ENCODE results near the gene SNTG2. TPM values are rescaled to one million over a fixed set of nuclear protein-coding genes. Genes with fewer than 3 reads are reported as not detected.

Gene SNTG2
- total and polyA plus RNA-seq, 7 experiments from 2014 or later = 0.26 to 4.9 (median 3.1) TPM; not detected in 2

- H3K27me3 ChIP-seq (ENCODE audit: control insufficient read depth in 2 of 2, insufficient read depth in 2 of 2, low read length in 2 of 2) = no peaks in the 10 kb centered on the region
- H3K36me3 ChIP-seq (ENCODE audit: control insufficient read depth in 2 of 3, insufficient read depth in 3 of 3, low read length in 3 of 3) = no peaks in the 10 kb centered on the region
- POLR2A ChIA-PET = no interaction called here
- no peak overlapping the region for H3K4me3 ChIP-seq (ENCODE audit: low read length)
- Mint-ChIP-seq H3K36me3 (no peaks in the 10 kb centered on the region), H3K27ac (no peak overlapping the region), H3K9me3 (peaks cover 0 to 3% (median 0%) of the 10 kb centered on the region in 11 donors), H3K4me3 (no peak overlapping the region), H3K4me1 (no peaks in the 10 kb centered on the region), H3K27me3 (no peaks in the 10 kb centered on the region)
- intact Hi-C loops (cut with micrococcal nuclease) = no loop called here
- H3K9me3 ChIP-seq (ENCODE audit: control insufficient read depth in 2 of 3, low read length in 3 of 3) = no peaks in the 10 kb centered on the region
- ATAC-seq (no peak), DNase-seq (no peak)
- H3K27ac ChIP-seq (ENCODE audit: low read depth, low read length) = no peak overlapping the region
- CTCF ChIA-PET = no interaction called here
- no peaks in the 10 kb centered on the region for H3K4me1 ChIP-seq (ENCODE audit: control insufficient read depth in 2 of 2, insufficient read depth in 2 of 2, low read length in 2 of 2)
Observed at GRCh38 chr2:1237783-1238182, 287.1 kb downstream of the SNTG2 start.

- Mint-ChIP-seq H3K27ac (no peak overlapping the region), H3K36me3 (no peaks in the 10 kb centered on the region), H3K27me3 (peaks cover 0 to 3% (median 0%) of the 10 kb centered on the region in 5 donors), H3K4me1 (no peaks in the 10 kb centered on the region), H3K4me3 (no peak overlapping the region), H3K9me3 (peaks cover 0 to 2% (median 0%) of the 10 kb centered on the region in 11 donors)
- DNase-seq (no peak), ATAC-seq (no peak)
- H3K27ac ChIP-seq (ENCODE audit: low read depth, low read length) = no peak overlapping the region
- POLR2A ChIA-PET = no interaction called here
- H3K27me3 ChIP-seq (ENCODE audit: control insufficient read depth in 2 of 2, insufficient read depth in 2 of 2, low read length in 2 of 2) = no peaks in the 10 kb centered on the region
- H3K36me3 ChIP-seq (ENCODE audit: control insufficient read depth in 2 of 3, insufficient read depth in 3 of 3, low read length in 3 of 3) = no peaks in the 10 kb centered on the region
- intact Hi-C loops (cut with micrococcal nuclease) = no loop called here
- H3K9me3 ChIP-seq (ENCODE audit: control insufficient read depth in 2 of 3, low read length in 3 of 3) = no peaks in the 10 kb centered on the region
- H3K4me3 ChIP-seq (ENCODE audit: low read length) = no peak overlapping the region
- CTCF ChIA-PET = no interaction called here
- no peaks in the 10 kb centered on the region for H3K4me1 ChIP-seq (ENCODE audit: control insufficient read depth in 2 of 2, insufficient read depth in 2 of 2, low read length in 2 of 2)
Observed at GRCh38 chr2:1238598-1239138, 288.0 kb downstream of the SNTG2 start.

GRCh38 chr2:1245193-1245592, 294.5 kb downstream of the SNTG2 start:
- POLR2A ChIA-PET = no interaction called here
- Histone ChIP-seq H3K27ac (ENCODE audit: low read depth, low read length) (no peak overlapping the region), H3K9me3 (ENCODE audit: control insufficient read depth in 2 of 3, low read length in 3 of 3) (no peaks in the 10 kb centered on the region), H3K4me1 (ENCODE audit: control insufficient read depth in 2 of 2, insufficient read depth in 2 of 2, low read length in 2 of 2) (no peaks in the 10 kb centered on the region), H3K36me3 (ENCODE audit: control insufficient read depth in 2 of 3, insufficient read depth in 3 of 3, low read length in 3 of 3) (no peaks in the 10 kb centered on the region), H3K4me3 (ENCODE audit: low read length) (no peak overlapping the region), H3K27me3 (ENCODE audit: control insufficient read depth in 2 of 2, insufficient read depth in 2 of 2, low read length in 2 of 2) (no peaks in the 10 kb centered on the region)
- Mint-ChIP-seq H3K36me3 (peaks cover 0 to under 1% (median 0%) of the 10 kb centered on the region in 5 donors), H3K4me1 (peaks cover under 1 to 12% (median 1%) of the 10 kb centered on the region in 7 donors), H3K9me3 (no peaks in the 10 kb centered on the region), H3K27ac (no peak overlapping the region), H3K4me3 (no peak overlapping the region), H3K27me3 (peaks cover 0 to 8% (median 3%) of the 10 kb centered on the region in 5 donors)
- no peak for DNase-seq
- ATAC-seq = no peak
- CTCF ChIA-PET = no interaction called here
- intact Hi-C loops (cut with micrococcal nuclease) = loop anchor here in 1 of 2 donors (10.0 kb wide), 1 partner anchor 310 kb away; no protein-coding TSS in a partner anchor

- no peak overlapping the region for H3K27ac Mint-ChIP-seq
- intact Hi-C loops (cut with micrococcal nuclease) = loop anchor here in 1 of 2 donors (10.0 kb wide), 1 partner anchor 309 kb away; no protein-coding TSS in a partner anchor
Observed at GRCh38 chr2:1246239-1246638, 295.6 kb downstream of the SNTG2 start.

GRCh38 chr2:1246991-1247390, 296.3 kb downstream of the SNTG2 start:
- Histone ChIP-seq H3K4me3 (ENCODE audit: low read length) (no peak overlapping the region), H3K9me3 (ENCODE audit: control insufficient read depth in 2 of 3, low read length in 3 of 3) (no peaks in the 10 kb centered on the region), H3K27me3 (ENCODE audit: control insufficient read depth in 2 of 2, insufficient read depth in 2 of 2, low read length in 2 of 2) (no peaks in the 10 kb centered on the region), H3K36me3 (ENCODE audit: control insufficient read depth in 2 of 3, insufficient read depth in 3 of 3, low read length in 3 of 3) (no peaks in the 10 kb centered on the region), H3K27ac (ENCODE audit: low read depth, low read length) (no peak overlapping the region), H3K4me1 (ENCODE audit: control insufficient read depth in 2 of 2, insufficient read depth in 2 of 2, low read length in 2 of 2) (no peaks in the 10 kb centered on the region)
- Mint-ChIP-seq H3K4me3 (no peak overlapping the region), H3K27ac (no peak overlapping the region), H3K27me3 (peaks cover 0 to 12% (median 5%) of the 10 kb centered on the region in 5 donors), H3K9me3 (no peaks in the 10 kb centered on the region), H3K36me3 (peaks cover 0 to 3% (median 0%) of the 10 kb centered on the region in 5 donors), H3K4me1 (peaks cover 5 to 16% (median 7%) of the 10 kb centered on the region in 7 donors)
- DNase-seq = no peak
- ATAC-seq = no peak
- intact Hi-C loops (cut with micrococcal nuclease) = loop anchor here in 1 of 2 donors (10.0 kb wide), 1 partner anchor 308 kb away; no protein-coding TSS in a partner anchor
- CTCF ChIA-PET = no interaction called here
- POLR2A ChIA-PET = no interaction called here

More at GRCh38 chr2:1246239-1246638, 295.6 kb downstream of the SNTG2 start:
- ChIA-PET POLR2A (no interaction called here), CTCF (no interaction called here)
- H3K4me1 ChIP-seq (ENCODE audit: control insufficient read depth in 2 of 2, insufficient read depth in 2 of 2, low read length in 2 of 2) = no peaks in the 10 kb centered on the region
- Mint-ChIP-seq H3K4me3 (no peak overlapping the region), H3K4me1 (peaks cover 3 to 16% (median 7%) of the 10 kb centered on the region in 7 donors), H3K36me3 (peaks cover 0 to 3% (median 0%) of the 10 kb centered on the region in 5 donors), H3K9me3 (no peaks in the 10 kb centered on the region), H3K27me3 (peaks cover 0 to 12% (median 5%) of the 10 kb centered on the region in 5 donors)
- no peak for ATAC-seq
- H3K36me3 ChIP-seq (ENCODE audit: control insufficient read depth in 2 of 3, insufficient read depth in 3 of 3, low read length in 3 of 3) = no peaks in the 10 kb centered on the region
- H3K9me3 ChIP-seq (ENCODE audit: control insufficient read depth in 2 of 3, low read length in 3 of 3) = no peaks in the 10 kb centered on the region
- H3K4me3 ChIP-seq (ENCODE audit: low read length) = no peak overlapping the region
- H3K27ac ChIP-seq (ENCODE audit: low read depth, low read length) = no peak overlapping the region
- no peaks in the 10 kb centered on the region for H3K27me3 ChIP-seq (ENCODE audit: control insufficient read depth in 2 of 2, insufficient read depth in 2 of 2, low read length in 2 of 2)
- no peak for DNase-seq

- Histone ChIP-seq H3K27me3 (ENCODE audit: control insufficient read depth in 2 of 2, insufficient read depth in 2 of 2, low read length in 2 of 2) (no peaks in the 10 kb centered on the region), H3K27ac (ENCODE audit: low read depth, low read length) (no peak overlapping the region), H3K9me3 (ENCODE audit: control insufficient read depth in 2 of 3, low read length in 3 of 3) (no peaks in the 10 kb centered on the region), H3K4me3 (ENCODE audit: low read length) (no peak overlapping the region), H3K4me1 (ENCODE audit: control insufficient read depth in 2 of 2, insufficient read depth in 2 of 2, low read length in 2 of 2) (no peaks in the 10 kb centered on the region), H3K36me3 (ENCODE audit: control insufficient read depth in 2 of 3, insufficient read depth in 3 of 3, low read length in 3 of 3) (no peaks in the 10 kb centered on the region)
- CTCF ChIA-PET = interaction anchor here (0.6 kb wide), 1 partner anchor 10 kb away, joined by 3 read pairs; no protein-coding TSS in a partner anchor
- Mint-ChIP-seq H3K27me3 (peaks cover 0 to 12% (median 5%) of the 10 kb centered on the region in 5 donors), H3K4me3 (no peak overlapping the region), H3K9me3 (no peaks in the 10 kb centered on the region), H3K4me1 (peaks cover 5 to 16% (median 7%) of the 10 kb centered on the region in 7 donors), H3K27ac (no peak overlapping the region), H3K36me3 (peaks cover 0 to 3% (median 0%) of the 10 kb centered on the region in 5 donors)
- POLR2A ChIA-PET = no interaction called here
- ATAC-seq (no peak), DNase-seq (no peak)
- intact Hi-C loops (cut with micrococcal nuclease) = loop anchor here in 1 of 2 donors (10.0 kb wide), 1 partner anchor 307 kb away; no protein-coding TSS in a partner anchor
Observed at GRCh38 chr2:1248187-1248586, 297.5 kb downstream of the SNTG2 start.

Measured in naive thymus-derived CD4-positive, alpha-beta T cell (primary cell).